ENCODE results near the gene CUX1.
"Not testable (repeated sequence)": the region's sequence is repeated elsewhere in the genome, so short reads cannot be mapped to it uniquely, and the experiment has no call there.

The CUX1 gene

GRCh38 chr7:101887352-101887751, 69.9 kb downstream of the CUX1 start:
- H3K27me3 ChIP-seq (ENCODE audit: insufficient read depth, low read length); H2AFZ ChIP-seq (ENCODE audit: low read length, unreplicated experiment); H3K4me3 ChIP-seq (ENCODE audit: low read depth, low read length); H3K36me3 ChIP-seq (ENCODE audit: insufficient read depth, low read length); H3K27ac ChIP-seq (ENCODE audit: low read depth, low read length): not testable (repeated sequence)
- H3K4me1 ChIP-seq (ENCODE audit: control insufficient read depth, insufficient read depth, low read length, unreplicated experiment) = peaks cover 12% of the 10 kb centered on the region
- peaks cover 36% of the 10 kb centered on the region for H3K79me2 ChIP-seq (ENCODE audit: control insufficient read depth, insufficient read depth, low read length, unreplicated experiment)

- H3K36me3 ChIP-seq (ENCODE audit: insufficient read depth, low read length); H2AFZ ChIP-seq (ENCODE audit: low read length, unreplicated experiment); H3K4me1 ChIP-seq (ENCODE audit: control insufficient read depth, insufficient read depth, low read length, unreplicated experiment); H3K27me3 ChIP-seq (ENCODE audit: insufficient read depth, low read length); H3K4me3 ChIP-seq (ENCODE audit: low read depth, low read length); H3K27ac ChIP-seq (ENCODE audit: low read depth, low read length): not testable (repeated sequence)
- peaks cover 41% of the 10 kb centered on the region for H3K79me2 ChIP-seq (ENCODE audit: control insufficient read depth, insufficient read depth, low read length, unreplicated experiment)
Observed at GRCh38 chr7:101888564-101888963, 71.1 kb downstream of the CUX1 start.

- no peak overlapping the region for H3K4me3 ChIP-seq (ENCODE audit: low read depth, low read length)
- H3K79me2 ChIP-seq (ENCODE audit: control insufficient read depth, insufficient read depth, low read length, unreplicated experiment) = peaks cover 21% of the 10 kb centered on the region
- H3K4me1 ChIP-seq (ENCODE audit: control insufficient read depth, insufficient read depth, low read length, unreplicated experiment) = peaks cover 3% of the 10 kb centered on the region
- no peak overlapping the region for H3K27ac ChIP-seq (ENCODE audit: low read depth, low read length)
- no peaks in the 10 kb centered on the region for H3K36me3 ChIP-seq (ENCODE audit: insufficient read depth, low read length)
- no peaks in the 10 kb centered on the region for H3K27me3 ChIP-seq (ENCODE audit: insufficient read depth, low read length)
- H2AFZ ChIP-seq (ENCODE audit: low read length, unreplicated experiment) = no peak overlapping the region
Observed at GRCh38 chr7:101890749-101891523, 73.5 kb downstream of the CUX1 start.

- Histone ChIP-seq H3K36me3 (ENCODE audit: insufficient read depth, low read length) (no peaks in the 10 kb centered on the region), H2AFZ (ENCODE audit: low read length, unreplicated experiment) (no peak overlapping the region), H3K27ac (ENCODE audit: low read depth, low read length) (no peak overlapping the region), H3K4me3 (ENCODE audit: low read depth, low read length) (no peak overlapping the region), H3K79me2 (ENCODE audit: control insufficient read depth, insufficient read depth, low read length, unreplicated experiment) (peaks cover 14% of the 10 kb centered on the region), H3K4me1 (ENCODE audit: control insufficient read depth, insufficient read depth, low read length, unreplicated experiment) (peaks cover 3% of the 10 kb centered on the region), H3K27me3 (ENCODE audit: insufficient read depth, low read length) (no peaks in the 10 kb centered on the region)
Observed at GRCh38 chr7:101891936-101892640, 74.7 kb downstream of the CUX1 start.

- no peaks in the 10 kb centered on the region for H3K27me3 ChIP-seq (ENCODE audit: insufficient read depth, low read length)
- no peaks in the 10 kb centered on the region for H3K36me3 ChIP-seq (ENCODE audit: insufficient read depth, low read length)
- peaks cover 14% of the 10 kb centered on the region for H3K79me2 ChIP-seq (ENCODE audit: control insufficient read depth, insufficient read depth, low read length, unreplicated experiment)
- no peak overlapping the region for H3K27ac ChIP-seq (ENCODE audit: low read depth, low read length)
- no peak overlapping the region for H3K4me3 ChIP-seq (ENCODE audit: low read depth, low read length)
- no peak overlapping the region for H2AFZ ChIP-seq (ENCODE audit: low read length, unreplicated experiment)
- peaks cover 3% of the 10 kb centered on the region for H3K4me1 ChIP-seq (ENCODE audit: control insufficient read depth, insufficient read depth, low read length, unreplicated experiment)
Observed at GRCh38 chr7:101893341-101894082, 76.1 kb downstream of the CUX1 start.

GRCh38 chr7:101896316-101896715, 78.9 kb downstream of the CUX1 start:
- Histone ChIP-seq H3K27me3 (ENCODE audit: insufficient read depth, low read length) (no peaks in the 10 kb centered on the region), H2AFZ (ENCODE audit: low read length, unreplicated experiment) (no peak overlapping the region), H3K4me1 (ENCODE audit: control insufficient read depth, insufficient read depth, low read length, unreplicated experiment) (peaks cover 3% of the 10 kb centered on the region), H3K4me3 (ENCODE audit: low read depth, low read length) (no peak overlapping the region), H3K36me3 (ENCODE audit: insufficient read depth, low read length) (no peaks in the 10 kb centered on the region), H3K27ac (ENCODE audit: low read depth, low read length) (no peak overlapping the region), H3K79me2 (ENCODE audit: control insufficient read depth, insufficient read depth, low read length, unreplicated experiment) (peaks cover 12% of the 10 kb centered on the region)

GRCh38 chr7:101896941-101897340, 79.5 kb downstream of the CUX1 start:
- Histone ChIP-seq H3K36me3 (ENCODE audit: insufficient read depth, low read length) (no peaks in the 10 kb centered on the region), H3K79me2 (ENCODE audit: control insufficient read depth, insufficient read depth, low read length, unreplicated experiment) (peaks cover 11% of the 10 kb centered on the region), H2AFZ (ENCODE audit: low read length, unreplicated experiment) (no peak overlapping the region), H3K27me3 (ENCODE audit: insufficient read depth, low read length) (no peaks in the 10 kb centered on the region), H3K4me3 (ENCODE audit: low read depth, low read length) (no peak overlapping the region), H3K4me1 (ENCODE audit: control insufficient read depth, insufficient read depth, low read length, unreplicated experiment) (peaks cover 3% of the 10 kb centered on the region), H3K27ac (ENCODE audit: low read depth, low read length) (no peak overlapping the region)

GRCh38 chr7:101898106-101898505, 80.7 kb downstream of the CUX1 start:
- Histone ChIP-seq H3K36me3 (ENCODE audit: insufficient read depth, low read length) (no peaks in the 10 kb centered on the region), H3K27ac (ENCODE audit: low read depth, low read length) (no peak overlapping the region), H3K4me1 (ENCODE audit: control insufficient read depth, insufficient read depth, low read length, unreplicated experiment) (no peaks in the 10 kb centered on the region), H3K79me2 (ENCODE audit: control insufficient read depth, insufficient read depth, low read length, unreplicated experiment) (peaks cover 11% of the 10 kb centered on the region), H2AFZ (ENCODE audit: low read length, unreplicated experiment) (no peak overlapping the region), H3K4me3 (ENCODE audit: low read depth, low read length) (no peak overlapping the region), H3K27me3 (ENCODE audit: insufficient read depth, low read length) (no peaks in the 10 kb centered on the region)

GRCh38 chr7:101899616-101900015, 82.2 kb downstream of the CUX1 start:
- Histone ChIP-seq H3K4me1 (ENCODE audit: control insufficient read depth, insufficient read depth, low read length, unreplicated experiment) (no peaks in the 10 kb centered on the region), H3K27me3 (ENCODE audit: insufficient read depth, low read length) (no peaks in the 10 kb centered on the region), H3K4me3 (ENCODE audit: low read depth, low read length) (no peak overlapping the region), H3K79me2 (ENCODE audit: control insufficient read depth, insufficient read depth, low read length, unreplicated experiment) (peaks cover 5% of the 10 kb centered on the region), H3K27ac (ENCODE audit: low read depth, low read length) (no peak overlapping the region), H2AFZ (ENCODE audit: low read length, unreplicated experiment) (no peak overlapping the region), H3K36me3 (ENCODE audit: insufficient read depth, low read length) (no peaks in the 10 kb centered on the region)

GRCh38 chr7:101900103-101900502, 82.7 kb downstream of the CUX1 start:
- Histone ChIP-seq H3K79me2 (ENCODE audit: control insufficient read depth, insufficient read depth, low read length, unreplicated experiment) (peaks cover 5% of the 10 kb centered on the region), H3K36me3 (ENCODE audit: insufficient read depth, low read length) (no peaks in the 10 kb centered on the region), H3K27me3 (ENCODE audit: insufficient read depth, low read length) (no peaks in the 10 kb centered on the region), H3K4me3 (ENCODE audit: low read depth, low read length) (no peak overlapping the region), H3K4me1 (ENCODE audit: control insufficient read depth, insufficient read depth, low read length, unreplicated experiment) (no peaks in the 10 kb centered on the region), H2AFZ (ENCODE audit: low read length, unreplicated experiment) (no peak overlapping the region), H3K27ac (ENCODE audit: low read depth, low read length) (no peak overlapping the region)
